AML-193 (cell line): ENCODE data around the gene RAB3B.

ENCODE experiments used
- DNase-seq, 2 experiments: peaks; one replicate each; lab custom pipeline; 2025; lab: John Stamatoyannopoulos, UW

The RAB3B gene

GRCh38 chr1:51871351-51871975, 119.0 kb downstream of the RAB3B start:
- DNase-seq: no peak

- DNase-seq: no peak
Measured at GRCh38 chr1:51870603-51871350, 119.7 kb downstream of the RAB3B start.

GRCh38 chr1:51867479-51868232, 122.8 kb downstream of the RAB3B start:
- no peak for DNase-seq

- no peak for DNase-seq
Measured at GRCh38 chr1:51863384-51863783, 127.1 kb downstream of the RAB3B start.

GRCh38 chr1:51861669-51862068, 128.8 kb downstream of the RAB3B start:
- no peak for DNase-seq

- DNase-seq: no peak
Measured at GRCh38 chr1:51859735-51860134, 130.8 kb downstream of the RAB3B start.

- no peak for DNase-seq
Measured at GRCh38 chr1:51859333-51859732, 131.2 kb downstream of the RAB3B start.

- DNase-seq: no peak
Measured at GRCh38 chr1:51858892-51859291, 131.6 kb downstream of the RAB3B start.
